NK-92 (cell line): ENCODE results near the gene CFAP45.

Source experiments
- DNase-seq: peaks from one replicate; lab custom pipeline; 2025; ENCODE audit not compliant: unreplicated experiment; lab: John Stamatoyannopoulos, UW

The CFAP45 gene

DNA sequence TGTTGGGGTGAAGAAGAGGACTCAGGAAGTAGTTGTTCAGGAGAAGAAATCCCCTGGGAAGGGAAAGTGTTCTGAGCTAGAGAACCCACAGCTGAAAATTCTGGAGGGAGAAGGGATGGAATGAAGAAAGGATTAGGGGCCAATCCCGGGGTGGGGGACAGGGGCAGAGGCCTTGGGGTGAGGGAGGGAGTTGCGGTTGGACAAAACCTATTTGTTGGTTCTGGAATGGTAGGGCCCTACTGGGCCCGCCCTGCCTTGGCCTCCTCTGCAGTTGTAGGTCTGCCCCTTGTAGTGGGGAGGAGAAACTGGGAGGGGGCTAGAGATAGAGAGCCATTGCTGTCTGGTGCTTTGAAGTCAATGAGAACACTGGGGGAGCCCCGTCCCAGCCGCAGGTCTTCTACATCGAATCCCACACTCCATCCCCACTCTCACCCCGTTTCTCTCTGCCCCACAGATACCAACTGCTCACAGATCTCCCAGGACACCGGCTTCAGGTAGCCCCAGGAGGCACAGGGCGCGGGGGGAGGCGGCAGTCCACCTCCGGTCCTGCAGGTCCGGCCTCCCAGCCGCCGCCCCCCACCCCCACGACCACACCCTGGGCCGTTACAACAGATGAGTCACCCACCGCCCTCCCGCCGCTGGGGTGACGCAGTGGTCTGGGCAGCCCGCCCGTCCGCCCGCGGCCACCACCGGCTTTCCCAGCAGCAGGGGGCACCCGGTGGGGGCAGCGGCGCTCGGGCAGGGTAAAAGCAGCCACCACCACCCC, 24.2 kb upstream of the CFAP45 start:
- no peak for DNase-seq

GRCh38 chr1:159923203-159924024, 23.4 kb upstream of the CFAP45 start:
- peak; percentile 68 for DNase-seq

- no peak for DNase-seq
These were observed 22.7 kb upstream of the CFAP45 start for GRCh38 chr1:159922511-159923202.

GRCh38 chr1:159921700-159922504, 21.9 kb upstream of the CFAP45 start:
- no peak for DNase-seq

DNA sequence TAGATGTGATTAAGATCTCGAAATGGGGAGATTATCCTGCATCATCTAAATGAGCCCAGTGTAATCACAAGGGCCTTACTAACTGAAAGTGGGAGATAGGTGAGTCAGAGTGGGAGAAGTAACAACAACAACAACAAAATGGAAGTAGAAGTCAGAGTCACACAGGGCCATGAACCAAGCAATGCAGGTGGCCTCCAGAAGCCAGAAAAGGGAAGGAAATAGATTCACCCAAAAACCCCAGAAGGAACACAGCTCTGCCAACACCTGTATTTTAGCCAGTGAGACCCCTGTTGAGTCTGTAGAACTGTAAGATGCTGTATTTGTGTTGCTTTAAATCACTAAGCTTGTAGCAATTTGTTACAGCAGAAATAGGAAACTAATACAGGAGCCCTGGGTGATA, 21.3 kb upstream of the CFAP45 start:
- DNase-seq, result no peak

DNA sequence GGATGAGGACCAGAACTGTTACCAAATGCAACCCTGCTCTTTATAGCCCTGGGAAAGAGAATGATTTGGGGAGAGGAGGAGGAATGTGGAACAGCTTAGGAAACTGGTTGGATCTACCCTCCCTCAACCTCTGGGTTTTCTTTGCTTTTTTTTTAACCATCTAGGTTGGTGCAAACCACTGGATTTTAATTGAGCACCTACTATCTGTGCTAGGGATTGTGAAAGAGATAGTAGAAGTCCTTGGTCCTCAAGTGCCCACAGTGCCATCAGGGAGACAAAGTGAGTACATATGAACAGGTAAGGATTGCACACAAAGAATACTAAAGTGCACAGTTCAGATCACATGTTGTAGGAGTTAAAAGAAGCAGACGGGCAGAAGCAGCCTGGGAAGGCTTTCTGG, 20.7 kb upstream of the CFAP45 start:
- DNase-seq, result no peak

DNA sequence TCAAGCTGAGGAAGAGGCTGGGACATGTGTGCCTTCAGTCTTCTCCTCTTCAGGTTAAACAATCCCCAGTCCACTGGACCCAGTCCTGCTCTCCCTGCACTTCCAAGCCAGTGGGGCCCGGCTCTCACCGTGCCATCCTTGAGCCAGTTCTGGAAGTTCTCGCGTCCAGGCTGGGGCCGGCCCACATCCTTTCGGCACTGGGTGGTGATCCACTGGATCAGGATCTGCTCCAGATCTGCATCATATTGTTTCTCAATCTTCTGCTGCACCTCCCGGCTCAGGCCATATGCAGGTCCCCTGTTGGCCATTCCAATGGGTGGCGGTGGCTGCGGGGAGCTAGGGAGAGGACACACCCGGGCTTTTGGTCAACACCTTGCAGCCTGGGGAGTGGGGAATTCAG, 20.2 kb upstream of the CFAP45 start:
- DNase-seq, result no peak

DNA sequence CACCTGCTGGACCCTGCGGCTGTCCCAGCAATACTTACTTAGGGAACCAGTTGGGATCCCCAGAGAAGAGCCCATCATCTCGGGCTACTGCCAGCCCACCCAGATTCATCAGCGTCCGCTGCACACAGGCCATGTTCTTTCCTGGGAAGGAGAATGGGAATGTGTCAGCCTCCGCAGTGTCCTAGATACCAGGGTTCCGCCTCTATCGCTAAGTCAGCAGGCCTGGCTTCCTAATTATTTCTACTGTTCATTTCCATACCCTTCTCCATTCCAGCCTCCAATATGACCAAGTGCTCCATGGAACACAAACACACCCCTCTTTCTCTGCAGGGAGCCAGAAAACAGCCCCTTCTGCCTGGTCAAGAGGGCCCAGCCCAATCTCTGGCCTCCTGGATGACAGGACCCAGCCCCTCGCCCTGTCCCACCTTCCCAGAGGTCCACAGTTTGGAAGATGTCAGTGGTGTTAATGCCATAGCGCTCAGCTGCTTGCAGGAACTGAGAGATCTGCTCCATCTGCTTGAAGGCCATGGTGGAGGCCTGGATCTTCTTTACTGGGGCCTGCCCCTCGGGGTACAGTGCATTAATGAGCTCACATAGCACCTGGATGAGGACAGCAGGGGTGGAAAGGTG, 19.4 kb upstream of the CFAP45 start:
- DNase-seq, result no peak

DNA sequence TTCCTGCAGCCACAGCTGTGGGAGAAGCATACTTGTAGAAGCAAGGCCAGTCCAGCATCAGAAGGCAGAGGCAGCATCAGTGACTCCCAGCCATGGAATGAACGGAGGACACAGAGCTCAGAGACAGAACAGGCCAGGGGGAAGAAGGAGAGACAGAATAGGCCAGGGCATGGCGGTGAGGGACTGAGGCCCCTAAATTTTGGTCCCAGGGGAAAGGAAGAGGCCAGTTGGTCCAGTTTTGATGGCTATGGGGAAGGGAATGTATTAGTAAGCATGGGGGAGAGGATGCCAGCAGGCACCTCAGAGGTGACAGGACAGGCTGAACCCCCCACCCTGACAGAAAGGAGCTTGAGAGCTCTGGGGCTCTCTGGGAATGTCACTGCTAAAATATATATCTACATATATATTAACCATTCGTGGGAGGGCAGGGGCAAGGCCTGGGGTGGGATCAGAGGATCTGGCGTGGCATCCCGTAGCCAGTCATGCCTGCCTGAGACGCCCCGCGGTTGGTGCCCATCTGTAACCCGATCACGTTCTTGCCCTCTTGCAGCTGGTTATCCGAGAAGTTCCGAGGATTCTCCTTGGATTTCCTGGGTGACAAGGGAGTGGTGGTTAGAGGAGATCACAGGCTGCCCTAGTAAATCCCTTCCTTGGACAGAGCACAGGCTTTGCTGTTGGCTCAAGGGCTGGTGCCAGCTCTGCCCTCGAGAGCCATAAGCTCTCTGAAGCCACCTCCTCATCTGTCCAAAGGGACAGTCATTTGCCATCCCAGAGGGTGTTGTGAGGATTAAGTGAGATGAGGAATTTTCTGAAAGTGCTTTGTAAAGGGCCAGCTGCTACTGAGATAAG, 18.6 kb upstream of the CFAP45 start:
- no peak for DNase-seq

- no peak for DNase-seq
These were observed 17.8 kb upstream of the CFAP45 start for GRCh38 chr1:159917533-159918351.

- DNase-seq, result no peak
These were observed 16.5 kb upstream of the CFAP45 start for GRCh38 chr1:159916242-159917051.

DNA sequence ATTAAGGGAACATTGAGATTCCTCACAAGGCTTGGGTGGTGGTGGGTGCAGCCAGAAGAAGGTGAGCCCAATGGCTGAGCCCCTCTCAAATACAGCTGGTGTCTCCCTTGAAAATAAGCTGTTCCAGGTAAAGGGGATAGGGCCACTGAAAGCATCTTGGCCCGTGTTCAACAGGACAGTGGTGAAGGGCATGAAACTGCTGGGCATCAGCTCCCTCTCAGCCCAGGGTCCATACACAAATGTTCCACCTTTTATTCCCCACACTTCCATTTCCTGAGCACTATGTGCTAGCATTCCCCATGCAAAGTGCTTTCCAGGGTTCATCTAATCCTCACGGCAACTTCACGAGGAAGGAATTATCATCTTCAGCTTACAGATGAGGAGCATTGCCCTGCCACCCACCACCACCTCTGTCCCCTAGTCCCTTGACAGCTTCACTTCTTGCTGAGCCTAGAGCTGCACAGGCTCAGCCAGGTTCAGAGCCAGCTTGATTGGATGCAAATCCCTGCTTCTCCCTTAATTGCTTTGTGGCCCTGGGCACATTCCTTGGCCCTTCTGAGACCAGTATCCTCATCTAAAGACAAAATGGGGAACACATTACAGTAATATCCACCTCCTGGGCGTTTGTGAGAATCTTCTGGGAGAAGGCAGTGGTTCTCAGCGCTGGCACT, 15.7 kb upstream of the CFAP45 start:
- DNase-seq, result no peak

DNA sequence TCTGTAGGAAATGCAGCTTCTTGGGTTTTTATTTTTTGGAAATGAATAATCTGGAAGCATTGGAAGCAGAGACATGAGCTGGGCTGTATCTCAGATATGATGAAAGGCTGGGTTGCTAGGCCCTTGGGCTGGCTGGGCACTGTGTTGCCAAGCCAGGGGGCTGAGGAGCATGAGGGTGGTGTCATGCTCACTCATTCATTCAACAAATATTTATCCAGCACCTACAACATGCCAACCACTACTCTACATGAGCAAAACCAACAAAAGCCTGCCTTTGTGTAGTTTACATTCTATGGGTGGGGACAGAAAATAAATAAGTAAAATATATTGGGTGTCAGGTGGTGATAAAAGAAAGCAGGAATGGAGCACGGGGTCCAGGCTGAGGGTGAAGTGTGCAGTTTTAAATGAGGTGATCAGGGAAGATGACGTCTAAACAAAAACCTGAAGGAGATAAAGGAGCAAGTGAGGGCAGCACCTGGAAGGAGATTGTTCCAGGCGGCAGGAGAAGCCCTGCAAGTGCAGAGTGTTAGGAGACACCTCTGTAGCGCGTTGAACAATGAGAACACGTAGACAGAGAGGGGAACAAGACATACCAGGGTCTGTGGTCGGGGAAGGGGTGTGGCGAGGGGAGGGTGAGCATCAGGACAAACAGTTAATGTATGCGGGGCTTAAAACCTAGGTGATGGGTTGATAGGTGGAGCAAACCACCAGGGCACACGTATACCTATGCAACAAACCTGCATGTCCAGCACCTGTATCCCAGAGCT, 14.5 kb upstream of the CFAP45 start:
- DNase-seq, result no peak

GRCh38 chr1:159913451-159914192, 13.7 kb upstream of the CFAP45 start:
- DNase-seq, result no peak

DNA sequence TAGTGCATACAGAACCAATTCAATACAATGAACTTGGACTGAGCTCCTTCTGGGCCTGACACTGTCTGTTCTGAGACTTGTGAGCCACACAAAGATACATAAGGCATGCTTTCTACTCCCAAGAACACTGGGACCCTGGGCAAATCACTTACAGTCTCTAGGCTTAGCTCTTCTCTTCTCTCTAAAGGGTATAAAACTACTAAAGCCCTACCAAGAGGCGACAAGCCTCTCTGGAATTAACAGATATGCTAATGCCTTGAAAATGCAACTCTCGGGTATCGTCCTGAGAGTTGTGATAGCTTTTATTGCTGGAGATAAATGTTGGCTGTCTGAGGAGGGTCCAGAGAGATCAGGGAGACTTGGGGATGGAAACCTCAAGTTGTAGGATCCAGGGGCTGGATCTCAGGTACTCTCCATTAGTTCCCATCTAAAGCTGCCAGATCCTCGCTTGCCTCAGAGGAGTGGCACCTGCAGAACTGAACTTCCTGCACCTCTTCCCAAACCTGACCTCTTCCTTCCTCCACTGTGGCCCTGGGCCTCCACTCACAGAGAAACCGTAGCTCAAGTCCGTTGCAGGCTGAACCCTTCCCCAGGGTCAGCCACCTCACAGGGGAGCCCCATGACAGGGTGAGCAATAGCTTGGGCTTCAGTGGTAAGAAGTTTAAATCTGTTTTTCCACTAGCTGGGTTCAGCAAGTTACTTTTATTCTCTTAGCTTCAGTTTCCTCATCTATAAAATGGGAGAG, 11.5 kb upstream of the CFAP45 start:
- no peak for DNase-seq
